ENCODE measurements around the gene ARHGAP29. TPM values are rescaled to one million over a fixed set of nuclear protein-coding genes. Genes with fewer than 3 reads are reported as not detected.

The ARHGAP29 gene
- total RNA-seq, 1 donor from 2014 or later: 19.9 TPM

GRCh38 chr1:94285031-94285654 is 47.8 kb upstream of the ARHGAP29 start:
- H3K4me2 ChIP-seq (ENCODE audit: low read length): peak overlapping the region; percentile 55
- H3K9me3 Mint-ChIP-seq (ENCODE audit: unreplicated experiment): no peaks in the 10 kb centered on the region
- H3K36me3 Mint-ChIP-seq (ENCODE audit: low read depth, unreplicated experiment): no peaks in the 10 kb centered on the region
- H3K27me3 Mint-ChIP-seq (ENCODE audit: low read depth, unreplicated experiment): peaks cover 6% of the 10 kb centered on the region
- no peak overlapping the region for H3K4me3 ChIP-seq (ENCODE audit: insufficient read depth, low read depth, low read length)
- no peak overlapping the region for H3K27ac ChIP-seq (ENCODE audit: low read depth, low read length)
- H3K27ac Mint-ChIP-seq (ENCODE audit: unreplicated experiment): no peak overlapping the region
- H2AFZ ChIP-seq (ENCODE audit: low read depth, low read length): no peak overlapping the region
- H3K9me3 ChIP-seq (ENCODE audit: insufficient read depth, low read depth, low read length): no peaks in the 10 kb centered on the region
- no peaks in the 10 kb centered on the region for H3K27me3 ChIP-seq (ENCODE audit: insufficient read depth, low read length)
- TF ChIP-seq EZH2 (IDR thresholded peaks at IDR 0.05; ENCODE audit: insufficient read depth, low read length): no peak
- no peak for TF ChIP-seq CTCF (IDR thresholded peaks at IDR 0.05; ENCODE audit: insufficient read depth, low read depth, low read length)
- no peaks in the 10 kb centered on the region for H4K20me1 ChIP-seq (ENCODE audit: insufficient read depth, low read length)
- no peak overlapping the region for H3K4me3 Mint-ChIP-seq (ENCODE audit: unreplicated experiment)
- no peak overlapping the region for H3K9ac ChIP-seq (ENCODE audit: low read length)
- no peaks in the 10 kb centered on the region for H3K36me3 ChIP-seq (ENCODE audit: insufficient read depth, low read length)
- FAIRE-seq: no peak
- no peaks in the 10 kb centered on the region for H3K79me2 ChIP-seq (ENCODE audit: insufficient read depth, low read length)
- peaks cover 24% of the 10 kb centered on the region for H3K4me1 ChIP-seq (ENCODE audit: insufficient read depth, low read length)
- DNase-seq (ENCODE audit: low read depth): no peak
- H3K4me1 Mint-ChIP-seq (ENCODE audit: low read depth, unreplicated experiment): peaks cover 5% of the 10 kb centered on the region

GRCh38 chr1:94284476-94284875 is 47.1 kb upstream of the ARHGAP29 start:
- Mint-ChIP-seq H3K4me3 (ENCODE audit: unreplicated experiment) (no peak overlapping the region), H3K36me3 (ENCODE audit: low read depth, unreplicated experiment) (no peaks in the 10 kb centered on the region), H3K27ac (ENCODE audit: unreplicated experiment) (no peak overlapping the region), H3K4me1 (ENCODE audit: low read depth, unreplicated experiment) (peaks cover 5% of the 10 kb centered on the region), H3K27me3 (ENCODE audit: low read depth, unreplicated experiment) (peaks cover 4% of the 10 kb centered on the region), H3K9me3 (ENCODE audit: unreplicated experiment) (no peaks in the 10 kb centered on the region)
- H3K4me2 ChIP-seq (ENCODE audit: low read length): peak overlapping the region; percentile 55
- H3K9me3 ChIP-seq (ENCODE audit: insufficient read depth, low read depth, low read length): no peaks in the 10 kb centered on the region
- H3K36me3 ChIP-seq (ENCODE audit: insufficient read depth, low read length): no peaks in the 10 kb centered on the region
- no peaks in the 10 kb centered on the region for H3K79me2 ChIP-seq (ENCODE audit: insufficient read depth, low read length)
- H3K27ac ChIP-seq (ENCODE audit: low read depth, low read length): no peak overlapping the region
- DNase-seq (ENCODE audit: low read depth): no peak
- peaks cover 24% of the 10 kb centered on the region for H3K4me1 ChIP-seq (ENCODE audit: insufficient read depth, low read length)
- no peak overlapping the region for H3K4me3 ChIP-seq (ENCODE audit: insufficient read depth, low read depth, low read length)
- TF ChIP-seq EZH2 (IDR thresholded peaks at IDR 0.05; ENCODE audit: insufficient read depth, low read length) (no peak), CTCF (IDR thresholded peaks at IDR 0.05; ENCODE audit: insufficient read depth, low read depth, low read length) (no peak)
- H3K9ac ChIP-seq (ENCODE audit: low read length): no peak overlapping the region
- FAIRE-seq: no peak
- H3K27me3 ChIP-seq (ENCODE audit: insufficient read depth, low read length): no peaks in the 10 kb centered on the region
- H2AFZ ChIP-seq (ENCODE audit: low read depth, low read length): peak overlapping the region; percentile 20
- H4K20me1 ChIP-seq (ENCODE audit: insufficient read depth, low read length): no peaks in the 10 kb centered on the region

GRCh38 chr1:94283462-94283861 is 46.1 kb upstream of the ARHGAP29 start:
- FAIRE-seq: no peak

More at GRCh38 chr1:94283462-94283861, 46.1 kb upstream of the ARHGAP29 start:
- Histone ChIP-seq H3K9me3 (ENCODE audit: insufficient read depth, low read depth, low read length) (no peaks in the 10 kb centered on the region), H4K20me1 (ENCODE audit: insufficient read depth, low read length) (no peaks in the 10 kb centered on the region), H3K79me2 (ENCODE audit: insufficient read depth, low read length) (no peaks in the 10 kb centered on the region), H3K36me3 (ENCODE audit: insufficient read depth, low read length) (no peaks in the 10 kb centered on the region), H2AFZ (ENCODE audit: low read depth, low read length) (no peak overlapping the region), H3K27ac (ENCODE audit: low read depth, low read length) (no peak overlapping the region), H3K9ac (ENCODE audit: low read length) (no peak overlapping the region), H3K4me1 (ENCODE audit: insufficient read depth, low read length) (peaks cover 24% of the 10 kb centered on the region), H3K4me2 (ENCODE audit: low read length) (no peak overlapping the region), H3K27me3 (ENCODE audit: insufficient read depth, low read length) (no peaks in the 10 kb centered on the region), H3K4me3 (ENCODE audit: insufficient read depth, low read depth, low read length) (no peak overlapping the region)
- H3K4me3 Mint-ChIP-seq (ENCODE audit: unreplicated experiment): no peak overlapping the region
- TF ChIP-seq CTCF (IDR thresholded peaks at IDR 0.05; ENCODE audit: insufficient read depth, low read depth, low read length) (no peak), EZH2 (IDR thresholded peaks at IDR 0.05; ENCODE audit: insufficient read depth, low read length) (no peak)
- no peaks in the 10 kb centered on the region for H3K36me3 Mint-ChIP-seq (ENCODE audit: low read depth, unreplicated experiment)
- H3K4me1 Mint-ChIP-seq (ENCODE audit: low read depth, unreplicated experiment): peaks cover 5% of the 10 kb centered on the region
- no peaks in the 10 kb centered on the region for H3K27me3 Mint-ChIP-seq (ENCODE audit: low read depth, unreplicated experiment)
- H3K27ac Mint-ChIP-seq (ENCODE audit: unreplicated experiment): no peak overlapping the region
- DNase-seq (ENCODE audit: low read depth): no peak
- no peaks in the 10 kb centered on the region for H3K9me3 Mint-ChIP-seq (ENCODE audit: unreplicated experiment)

Data from astrocyte (in vitro differentiated cells and primary cell).